HG03565 (cell line): ENCODE results near the gene TAF1C.
"Not testable (repeated sequence)": the region's sequence is repeated elsewhere in the genome, so short reads cannot be mapped to it uniquely, and the experiment has no call there.

ENCODE experiments used
- ATAC-seq: cut with Tn5 transposase; IDR thresholded peaks from one replicate; pipeline ENCODE4 v1.9.1; 2021; ENCODE audit warnings: mild to moderate bottlenecking, moderate library complexity; ENCODE audit not compliant: unreplicated experiment

Gene TAF1C

DNA sequence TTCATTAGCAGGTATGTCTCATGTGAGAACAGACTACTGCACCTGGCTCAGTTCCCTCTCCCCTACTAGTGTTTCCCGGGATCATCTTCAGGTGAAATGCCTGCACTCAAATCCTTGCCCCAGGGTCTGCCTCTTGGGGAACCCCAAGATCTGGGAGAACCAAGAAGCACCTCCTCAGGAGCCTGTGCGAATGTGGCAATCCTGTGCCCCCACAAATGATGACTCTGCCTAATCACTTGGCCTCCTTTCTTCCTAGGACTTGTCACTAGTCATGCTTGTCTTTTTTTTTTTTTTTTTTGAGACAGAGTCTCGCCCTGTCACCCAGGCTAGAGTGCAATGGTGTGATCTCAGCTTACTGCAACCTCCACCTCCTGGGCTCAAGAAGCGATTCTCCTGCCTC is 25.8 kb upstream of the TAF1C start:
- no peak for ATAC-seq

DNA sequence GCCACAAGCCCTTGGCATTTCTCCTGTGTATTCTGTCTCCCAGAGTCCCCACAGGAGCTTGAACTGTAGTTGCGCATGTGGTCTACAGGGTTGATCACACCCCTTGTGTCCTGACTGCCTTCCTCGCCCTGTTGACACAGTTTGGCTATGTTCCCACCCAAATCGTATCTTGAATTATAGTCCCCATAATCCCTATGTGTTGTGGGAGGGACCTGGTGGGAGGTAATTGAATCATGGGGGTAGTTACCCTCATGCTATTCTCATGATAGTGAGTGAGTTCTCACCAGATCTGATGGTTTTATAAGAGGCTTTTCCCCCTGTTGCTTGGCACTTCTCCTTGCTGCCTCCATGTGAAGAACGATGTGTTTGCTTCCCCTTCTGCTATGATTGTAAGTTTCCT is 25.3 kb upstream of the TAF1C start:
- no peak for ATAC-seq

DNA sequence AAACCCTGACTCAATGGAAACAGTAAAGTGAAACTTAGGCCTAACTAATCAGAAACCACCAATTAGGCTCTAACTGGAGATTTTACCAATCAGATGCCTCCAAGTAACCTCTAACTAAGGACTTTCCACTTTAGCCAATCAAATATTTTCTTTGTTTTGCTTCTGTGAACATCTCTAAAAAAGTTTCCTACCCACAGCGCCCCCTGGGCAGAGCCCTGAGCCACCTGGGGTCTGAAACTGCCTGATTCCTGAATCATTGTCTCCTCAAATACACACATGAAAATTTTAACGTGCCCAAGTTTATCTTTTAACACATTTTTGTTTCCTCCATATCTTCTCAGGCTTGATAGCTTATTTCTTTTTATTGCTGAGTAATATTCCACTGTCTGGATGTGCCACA is 23.1 kb upstream of the TAF1C start:
- no peak for ATAC-seq

- ATAC-seq, result no peak
These were observed 21.0 kb upstream of the TAF1C start for GRCh38 chr16:84207879-84208278.

DNA sequence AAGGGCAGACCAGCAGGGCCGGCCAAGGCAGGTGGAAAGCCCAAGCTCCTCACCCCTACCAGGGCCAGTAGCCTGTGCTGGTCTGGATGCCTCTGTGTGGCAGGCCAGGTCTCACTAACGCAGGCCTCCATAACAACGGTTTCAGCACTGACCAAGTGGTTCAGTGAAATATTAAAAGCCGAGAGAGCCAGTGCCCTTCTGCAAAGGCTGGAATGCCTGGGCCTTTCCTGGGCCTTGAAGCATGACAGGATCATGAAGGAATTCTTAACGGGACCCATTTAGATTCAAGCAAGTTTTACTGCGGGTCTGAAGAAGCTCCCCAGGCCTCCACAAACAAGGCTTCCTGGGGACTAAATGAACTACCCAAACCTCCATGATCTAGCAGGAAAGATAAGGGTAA is 20.4 kb upstream of the TAF1C start:
- ATAC-seq, result no peak

GRCh38 chr16:84205976-84206691 is 19.3 kb upstream of the TAF1C start:
- no peak for ATAC-seq

- not testable (repeated sequence) for ATAC-seq
These were observed 18.3 kb upstream of the TAF1C start for GRCh38 chr16:84205123-84205522.

DNA sequence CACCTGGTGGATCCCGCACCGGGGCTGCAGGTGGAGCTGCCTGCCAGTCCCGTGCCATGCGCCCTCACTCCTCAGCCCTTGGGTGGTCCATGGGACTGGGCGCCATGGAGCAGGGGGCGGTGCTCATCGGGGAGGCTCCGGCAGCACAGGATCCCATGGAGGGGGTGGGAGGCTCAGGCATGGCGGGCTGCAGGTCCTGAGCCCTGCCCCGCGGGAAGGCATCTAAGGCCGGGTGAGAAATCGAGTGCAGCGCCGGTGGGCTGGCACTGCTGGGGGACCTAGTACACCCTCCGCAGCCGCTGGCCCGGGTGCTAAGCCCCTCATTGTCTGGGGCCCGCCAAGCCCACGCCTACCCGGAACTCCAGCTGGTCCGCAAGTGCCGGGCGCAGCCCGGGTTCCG is 17.7 kb upstream of the TAF1C start:
- not testable (repeated sequence) for ATAC-seq

GRCh38 chr16:84199861-84200260 is 13.0 kb upstream of the TAF1C start:
- no peak for ATAC-seq

- ATAC-seq, result no peak
These were observed 12.2 kb upstream of the TAF1C start for GRCh38 chr16:84199097-84199496.

- no peak for ATAC-seq
These were observed 11.5 kb upstream of the TAF1C start for GRCh38 chr16:84198401-84198800.

- no peak for ATAC-seq
These were observed 10.7 kb upstream of the TAF1C start for GRCh38 chr16:84197466-84198128.

DNA sequence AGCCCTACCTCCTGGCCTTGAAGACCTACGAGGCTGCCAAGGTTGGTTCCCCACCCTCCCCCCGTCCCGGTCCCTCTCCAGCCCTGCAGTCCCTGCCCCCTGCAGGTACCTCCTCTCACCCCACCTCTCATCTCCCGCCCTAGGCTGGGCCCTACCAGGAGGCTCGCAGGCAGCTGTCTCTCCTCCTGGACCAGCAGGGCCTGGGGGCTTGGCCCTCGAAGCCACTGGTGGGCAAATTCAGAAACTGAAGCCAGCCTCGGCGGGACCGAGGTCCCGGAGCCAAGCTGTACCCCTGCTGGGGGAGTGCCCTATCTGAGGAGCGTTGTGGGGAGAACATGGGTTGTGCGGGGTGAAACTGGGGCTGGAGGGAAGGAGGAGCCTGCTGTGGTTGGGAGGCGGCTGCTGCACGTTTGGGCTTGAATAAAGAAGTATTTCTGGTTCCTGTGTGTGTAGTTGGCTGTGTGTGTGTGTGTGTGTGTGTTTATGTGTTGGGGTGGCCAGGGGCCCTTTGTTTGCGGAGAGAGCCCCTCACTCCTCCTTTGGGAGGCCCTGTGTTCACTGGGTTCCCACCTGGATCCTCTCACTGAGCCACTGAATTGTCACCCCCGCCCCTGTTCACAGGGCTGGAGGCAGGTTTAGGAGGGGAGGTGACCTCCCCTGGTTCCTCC is 10.0 kb upstream of the TAF1C start:
- no peak for ATAC-seq

- ATAC-seq, result no peak
These were observed 9.2 kb upstream of the TAF1C start for GRCh38 chr16:84196101-84196500.

- no peak for ATAC-seq
These were observed 8.6 kb upstream of the TAF1C start for GRCh38 chr16:84195201-84196093.

- peak; percentile 38 for ATAC-seq
These were observed 7.8 kb upstream of the TAF1C start for GRCh38 chr16:84194470-84195200.

DNA sequence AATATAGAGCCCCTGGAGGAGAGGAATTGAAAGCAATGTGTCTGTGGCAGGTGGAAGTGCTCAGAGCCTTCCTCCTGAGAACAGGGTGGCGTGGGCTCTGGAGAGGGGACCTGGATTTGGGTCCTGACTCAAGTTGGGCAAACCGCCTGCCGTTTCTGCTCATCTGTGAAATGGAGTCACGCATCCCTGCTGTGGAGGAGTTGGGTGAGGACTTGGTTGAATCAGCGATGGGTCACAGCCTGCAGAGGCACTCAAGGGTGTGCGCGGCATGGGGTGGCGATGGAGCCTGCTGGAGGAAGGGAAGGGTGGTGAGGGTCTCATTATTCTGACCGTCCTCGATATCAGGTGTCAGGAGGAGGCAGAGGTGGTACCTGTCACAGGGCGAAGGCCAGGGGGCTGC is 7.2 kb upstream of the TAF1C start:
- ATAC-seq, result no peak

- no peak for ATAC-seq
These were observed 6.6 kb upstream of the TAF1C start for GRCh38 chr16:84193480-84193879.

GRCh38 chr16:84191466-84191865 is 4.6 kb upstream of the TAF1C start:
- no peak for ATAC-seq

GRCh38 chr16:84190731-84191388 is 4.0 kb upstream of the TAF1C start, which contains the start of gene ADAD2:
TSS of gene ADAD2 (plus strand) at chr16:84191157. CDS start at chr16:84191231, 74 bp downstream.
- no peak for ATAC-seq
